Measurements from ENCODE around the gene GRAMD1B. TPM values are rescaled to one million over a fixed set of nuclear protein-coding genes. Genes with fewer than 3 reads are reported as not detected.

GRAMD1B gene
- total and polyA plus RNA-seq, 8 donors, result 1.1 to 4.8 (median 2.2) TPM

DNA sequence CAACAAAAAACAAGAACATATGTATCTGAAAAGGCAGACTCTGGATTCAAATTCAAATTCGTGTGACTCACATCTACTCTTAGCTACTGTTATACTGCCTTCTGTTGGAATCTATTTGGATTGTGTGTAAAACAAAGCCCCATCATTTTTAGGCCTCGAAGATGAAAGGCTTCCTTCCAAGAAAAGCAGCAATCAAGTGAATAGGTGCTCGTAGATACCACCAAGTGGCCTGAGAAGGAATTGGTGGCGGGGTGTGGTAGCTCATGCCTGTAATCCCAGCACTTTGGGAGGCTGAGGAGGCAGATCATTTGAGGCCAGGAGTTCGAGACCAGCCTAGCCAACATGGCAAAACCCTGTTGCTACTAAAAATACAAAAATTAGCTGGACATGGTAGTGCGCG, 4.2 kb downstream of the GRAMD1B start:
- intact Hi-C loops (cut with DNase I), result no loop called here
- no peak for ATAC-seq
- H3K4me1 ChIP-seq, result peaks cover 0 to 5% (median 0%) of the 10 kb centered on the region in 3 donors

DNA sequence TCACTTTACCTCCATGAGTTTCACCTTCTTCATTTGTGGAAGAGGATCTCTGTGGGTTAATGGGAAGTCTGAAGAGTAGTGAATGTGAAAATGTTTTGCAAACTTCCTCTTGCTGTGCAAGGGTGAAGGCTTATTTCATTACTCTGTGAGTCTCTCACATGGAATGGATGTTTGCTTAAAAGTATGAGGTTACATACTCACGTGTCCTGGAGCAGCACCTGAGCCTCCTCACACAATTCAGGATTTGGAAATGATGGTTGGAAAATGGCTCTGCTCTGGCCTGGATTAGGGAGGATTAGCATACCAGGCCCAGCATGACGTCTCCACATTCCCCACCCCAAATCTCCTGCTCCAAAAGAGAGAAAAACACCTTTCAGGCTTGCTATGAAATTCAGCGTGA, 4.8 kb downstream of the GRAMD1B start:
- TF ChIP-seq, protein P1, sequence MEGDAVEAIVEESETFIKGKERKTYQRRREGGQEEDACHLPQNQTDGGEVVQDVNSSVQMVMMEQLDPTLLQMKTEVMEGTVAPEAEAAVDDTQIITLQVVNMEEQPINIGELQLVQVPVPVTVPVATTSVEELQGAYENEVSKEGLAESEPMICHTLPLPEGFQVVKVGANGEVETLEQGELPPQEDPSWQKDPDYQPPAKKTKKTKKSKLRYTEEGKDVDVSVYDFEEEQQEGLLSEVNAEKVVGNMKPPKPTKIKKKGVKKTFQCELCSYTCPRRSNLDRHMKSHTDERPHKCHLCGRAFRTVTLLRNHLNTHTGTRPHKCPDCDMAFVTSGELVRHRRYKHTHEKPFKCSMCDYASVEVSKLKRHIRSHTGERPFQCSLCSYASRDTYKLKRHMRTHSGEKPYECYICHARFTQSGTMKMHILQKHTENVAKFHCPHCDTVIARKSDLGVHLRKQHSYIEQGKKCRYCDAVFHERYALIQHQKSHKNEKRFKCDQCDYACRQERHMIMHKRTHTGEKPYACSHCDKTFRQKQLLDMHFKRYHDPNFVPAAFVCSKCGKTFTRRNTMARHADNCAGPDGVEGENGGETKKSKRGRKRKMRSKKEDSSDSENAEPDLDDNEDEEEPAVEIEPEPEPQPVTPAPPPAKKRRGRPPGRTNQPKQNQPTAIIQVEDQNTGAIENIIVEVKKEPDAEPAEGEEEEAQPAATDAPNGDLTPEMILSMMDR (IDR thresholded peaks at IDR 0.05), result no peak
- FAIRE-seq, result no peak
- Histone ChIP-seq H3K27me3 (peaks cover 0 to 19% (median 0%) of the 10 kb centered on the region in 4 donors), H3K4me3 (no peak overlapping the region), H3K36me3 (no peaks in the 10 kb centered on the region), H3K4me1 (peaks cover 0 to 5% (median 0%) of the 10 kb centered on the region in 3 donors), H3K27ac (no peak overlapping the region), H3K9me3 (no peaks in the 10 kb centered on the region)
- no peak for ATAC-seq
- WGBS, 2 donors, result 47 to 58% methylated on average over 3 of the region's 3 CpGs
- intact Hi-C loops (cut with DNase I), result no loop called here
- DNase-seq, result no peak

More for the DNA sequence above, 4.2 kb downstream of the GRAMD1B start:
- FAIRE-seq, result no peak
- no peak overlapping the region for H3K27ac ChIP-seq
- peaks cover 0 to 19% (median 0%) of the 10 kb centered on the region in 4 donors for H3K27me3 ChIP-seq
- DNase-seq, result no peak
- H3K9me3 ChIP-seq, result no peaks in the 10 kb centered on the region
- 71 to 79% methylated on average over 7 of the region's 7 CpGs for WGBS, 2 donors
- TF ChIP-seq, protein P1 (IDR thresholded peaks at IDR 0.05), result no peak
- H3K4me3 ChIP-seq, result no peak overlapping the region
- H3K36me3 ChIP-seq, result no peaks in the 10 kb centered on the region

DNA sequence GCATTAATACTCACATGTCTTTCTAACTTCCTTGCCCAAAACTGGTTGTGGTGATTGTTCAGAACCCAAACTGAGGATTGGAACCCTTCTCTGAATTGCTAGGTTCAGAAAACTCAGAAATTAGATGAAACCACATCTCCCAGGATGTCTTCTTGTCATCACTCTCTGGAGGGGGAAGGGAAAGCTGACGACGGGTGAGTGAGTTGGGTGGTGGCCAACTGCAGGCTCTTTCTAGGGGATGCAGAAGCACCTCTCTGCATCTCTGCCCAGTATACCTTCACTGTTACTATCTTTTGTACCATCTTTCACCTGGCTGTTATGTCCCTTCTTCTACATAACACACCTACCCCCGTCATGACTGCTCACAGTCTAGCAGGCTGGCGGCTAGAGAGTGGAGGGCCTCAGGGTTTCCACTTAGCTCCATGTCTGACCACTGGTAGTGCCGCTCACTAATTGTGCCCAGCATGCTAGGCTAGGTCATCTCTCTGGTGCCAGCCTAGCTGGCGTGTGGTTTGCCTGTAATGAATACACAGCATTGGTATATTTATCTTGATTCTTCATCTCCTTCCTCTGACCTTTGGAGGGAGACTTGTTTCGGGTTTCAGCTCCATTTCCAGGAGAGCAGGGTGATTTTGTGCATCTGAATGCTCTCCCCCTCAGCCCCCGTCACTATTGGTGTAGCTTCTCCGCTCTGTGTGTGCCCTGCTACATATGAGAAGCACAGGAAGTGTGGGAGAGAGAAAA, 7.3 kb downstream of the GRAMD1B start:
- Histone ChIP-seq H3K27me3 (peaks cover 0 to under 1% (median 0%) of the 10 kb centered on the region in 4 donors), H3K36me3 (no peaks in the 10 kb centered on the region), H3K27ac (no peak overlapping the region), H3K9me3 (no peaks in the 10 kb centered on the region), H3K4me1 (no peaks in the 10 kb centered on the region), H3K4me3 (no peak overlapping the region)
- WGBS, 2 donors, result 69 to 72% methylated on average over 9 of the region's 9 CpGs
- TF ChIP-seq, protein P1 (IDR thresholded peaks at IDR 0.05), result no peak
- FAIRE-seq (no peak), ATAC-seq (no peak), DNase-seq (no peak)
- intact Hi-C loops (cut with DNase I), result no loop called here

DNA sequence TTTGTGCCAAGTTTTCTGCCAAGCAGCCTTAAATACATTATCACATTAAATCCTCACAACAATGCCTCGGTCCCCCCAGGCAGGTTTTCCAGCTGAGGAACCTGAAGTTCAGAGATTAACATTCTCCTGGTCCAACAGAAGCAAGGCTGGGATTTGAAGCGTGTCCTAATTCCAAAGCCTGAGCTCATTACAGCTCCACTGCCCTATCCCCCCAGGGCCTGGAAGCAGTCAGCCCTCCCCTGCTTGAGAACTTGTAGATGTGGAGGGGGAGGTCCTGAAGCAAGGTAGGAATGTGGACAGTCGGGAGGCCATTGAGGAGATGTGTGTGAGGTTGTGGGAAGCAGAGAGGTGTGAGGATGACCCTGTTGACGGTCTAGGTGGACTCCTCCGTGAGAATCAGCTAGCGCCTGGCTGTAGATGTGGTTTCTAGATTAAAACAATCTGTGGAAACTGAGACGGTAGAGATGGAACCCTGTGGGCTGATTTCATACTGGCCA, 8.1 kb downstream of the GRAMD1B start:
- no peaks in the 10 kb centered on the region for H3K9me3 ChIP-seq
- H3K27me3 ChIP-seq, result no peaks in the 10 kb centered on the region
- intact Hi-C loops (cut with DNase I), result no loop called here
- DNase-seq, result no peak
- H3K27ac ChIP-seq, result no peak overlapping the region
- H3K4me3 ChIP-seq, result no peak overlapping the region
- no peak for FAIRE-seq
- 49 to 51% methylated on average over 7 of the region's 7 CpGs for WGBS, 2 donors
- TF ChIP-seq, protein P1 (IDR thresholded peaks at IDR 0.05), result no peak
- no peaks in the 10 kb centered on the region for H3K4me1 ChIP-seq
- no peaks in the 10 kb centered on the region for H3K36me3 ChIP-seq
- no peak for ATAC-seq

DNA sequence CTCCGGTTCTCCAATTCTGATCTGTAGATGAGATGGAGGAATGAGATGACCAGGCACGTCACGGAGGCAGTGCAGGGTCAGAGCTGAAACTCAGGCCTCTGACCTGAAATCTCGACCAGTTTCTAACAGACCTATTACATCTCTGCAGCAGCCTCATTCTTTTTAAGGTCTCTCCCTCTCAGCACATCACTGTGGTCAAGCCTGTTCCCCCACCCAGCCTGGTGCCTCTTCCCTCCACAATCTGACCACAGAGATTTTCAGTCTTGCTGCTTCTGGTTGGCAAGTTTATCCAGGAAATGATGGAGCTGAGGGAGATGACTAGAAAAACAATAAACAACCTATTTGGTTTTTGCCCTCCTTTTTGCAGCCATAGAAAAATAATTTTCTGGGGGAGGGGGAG, 9.5 kb downstream of the GRAMD1B start:
- Histone ChIP-seq H3K27ac (no peak overlapping the region), H3K9me3 (no peaks in the 10 kb centered on the region), H3K27me3 (no peaks in the 10 kb centered on the region), H3K4me1 (no peaks in the 10 kb centered on the region), H3K4me3 (no peak overlapping the region), H3K36me3 (no peaks in the 10 kb centered on the region)
- TF ChIP-seq, protein P1 (IDR thresholded peaks at IDR 0.05), result no peak
- intact Hi-C loops (cut with DNase I), result no loop called here
- no peak for DNase-seq
- ATAC-seq, result no peak
- 59 to 78% methylated on average over 4 of the region's 4 CpGs for WGBS, 2 donors
- no peak for FAIRE-seq
